ENCODE measurements around the gene CCNB1.
"Not testable (repeated sequence)": the region's sequence is repeated elsewhere in the genome, so short reads cannot be mapped to it uniquely, and the experiment has no call there.

CCNB1 gene

DNA sequence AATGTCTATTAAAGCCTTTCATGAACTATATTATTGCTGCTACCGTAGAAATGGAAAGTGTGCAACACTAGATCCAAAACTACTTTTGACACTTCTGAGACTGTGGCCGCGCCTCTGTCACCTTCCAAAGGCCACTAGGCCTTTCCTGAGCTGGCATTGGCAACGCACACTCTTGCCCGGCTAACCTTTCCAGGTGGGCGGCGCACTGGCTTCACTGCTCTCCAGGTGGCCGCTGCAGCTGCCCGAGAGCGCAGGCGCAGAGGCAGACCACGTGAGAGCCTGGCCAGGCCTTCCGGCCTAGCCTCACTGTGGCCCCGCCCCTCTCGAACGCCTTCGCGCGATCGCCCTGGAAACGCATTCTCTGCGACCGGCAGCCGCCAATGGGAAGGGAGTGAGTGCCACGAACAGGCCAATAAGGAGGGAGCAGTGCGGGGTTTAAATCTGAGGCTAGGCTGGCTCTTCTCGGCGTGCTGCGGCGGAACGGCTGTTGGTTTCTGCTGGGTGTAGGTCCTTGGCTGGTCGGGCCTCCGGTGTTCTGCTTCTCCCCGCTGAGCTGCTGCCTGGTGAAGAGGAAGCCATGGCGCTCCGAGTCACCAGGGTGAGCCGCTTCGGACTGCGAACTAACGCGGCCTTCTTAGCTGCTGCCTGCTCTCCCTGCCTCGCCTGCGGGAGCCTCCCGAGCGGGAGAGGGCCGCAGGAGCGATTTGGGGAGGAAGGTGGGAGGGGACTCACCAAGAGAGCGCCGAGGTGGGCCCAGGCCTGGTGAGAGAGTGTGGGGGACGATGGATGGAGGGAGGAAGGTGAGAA lies at the start of gene CCNB1:
TSS of gene CCNB1 (plus strand) at position 465 of the 807 bp plus-strand sequence. CDS start at position 578, 113 bp downstream.
- DNase-seq (ENCODE audit: low spot score): peak; percentile 99

DNA sequence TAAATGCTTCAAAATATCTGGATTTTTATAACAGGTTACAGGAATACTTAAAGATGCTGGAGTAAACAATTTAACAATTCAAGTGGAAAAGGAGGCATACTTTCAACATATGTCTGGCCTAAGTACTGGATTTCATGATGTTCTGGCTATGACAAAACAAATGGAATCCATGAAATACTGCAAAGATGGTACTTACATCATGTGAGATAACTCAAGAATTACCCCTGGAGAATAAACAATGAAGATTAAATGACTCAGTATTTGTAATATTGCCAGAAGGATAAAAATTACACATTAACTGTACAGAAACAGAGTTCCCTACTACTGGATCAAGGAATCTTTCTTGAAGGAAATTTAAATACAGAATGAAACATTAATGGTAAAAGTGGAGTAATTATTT lies 37.5 kb upstream of the CCNB1 start:
- no peak for DNase-seq (ENCODE audit: low spot score)

DNA sequence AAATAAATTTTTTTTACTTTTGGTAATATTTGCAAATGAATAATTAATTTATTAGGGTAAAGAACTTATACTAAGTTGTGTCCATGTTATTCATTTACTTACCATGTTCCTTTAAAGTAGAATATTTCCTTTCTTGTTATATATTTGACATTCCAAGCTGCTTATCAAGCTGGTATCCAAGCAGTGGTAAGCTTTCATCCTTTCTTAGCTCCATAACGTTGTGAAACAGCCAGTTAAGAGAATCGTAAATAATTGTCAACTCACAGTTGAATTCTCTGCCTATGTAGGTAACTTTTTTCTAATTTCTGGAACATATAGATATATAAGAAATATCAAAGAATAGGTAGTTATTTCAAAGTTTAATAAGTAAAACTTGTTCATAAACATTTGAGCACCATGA lies 36.7 kb upstream of the CCNB1 start:
- DNase-seq (ENCODE audit: low spot score): no peak

DNA sequence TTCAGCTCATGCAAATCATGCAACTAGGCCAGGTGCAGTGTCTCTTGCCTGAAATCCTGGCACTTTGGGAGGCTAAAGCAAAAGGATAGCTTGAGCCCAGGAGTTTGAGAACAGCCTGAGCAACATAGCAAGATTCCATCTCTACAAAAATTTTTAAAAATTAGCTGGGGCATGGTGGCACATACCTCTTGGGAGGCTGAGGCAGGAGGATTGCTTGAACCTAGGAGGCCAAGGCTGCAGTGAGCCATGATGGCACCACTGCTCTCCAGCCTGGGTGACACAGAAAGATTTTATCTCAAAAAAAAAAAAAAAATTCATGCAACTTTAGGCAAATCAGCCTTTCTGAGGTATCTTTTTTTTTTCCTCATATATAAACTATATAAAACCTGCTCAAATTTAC lies 35.6 kb upstream of the CCNB1 start:
- no peak for DNase-seq (ENCODE audit: low spot score)

DNA sequence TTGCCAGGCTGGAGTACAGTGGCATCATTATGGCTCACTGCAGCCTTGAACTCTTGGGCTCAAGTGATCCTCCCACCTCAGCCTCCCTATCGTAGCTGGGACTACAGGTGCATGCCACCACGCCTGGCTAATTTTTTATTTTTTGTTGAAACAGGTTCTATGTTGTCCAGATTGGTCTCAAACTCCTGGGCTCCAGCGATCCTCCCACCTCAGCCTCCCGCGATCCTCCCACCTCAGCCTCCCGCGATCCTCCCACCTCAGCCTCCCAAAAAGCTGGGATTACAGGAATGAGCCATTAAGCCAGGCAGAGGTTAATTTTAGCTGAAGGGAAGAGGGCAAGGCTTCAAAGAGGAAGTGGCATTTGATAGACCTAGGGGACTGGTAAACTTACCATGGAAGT lies 32.8 kb upstream of the CCNB1 start:
- no peak for DNase-seq (ENCODE audit: low spot score)

DNA sequence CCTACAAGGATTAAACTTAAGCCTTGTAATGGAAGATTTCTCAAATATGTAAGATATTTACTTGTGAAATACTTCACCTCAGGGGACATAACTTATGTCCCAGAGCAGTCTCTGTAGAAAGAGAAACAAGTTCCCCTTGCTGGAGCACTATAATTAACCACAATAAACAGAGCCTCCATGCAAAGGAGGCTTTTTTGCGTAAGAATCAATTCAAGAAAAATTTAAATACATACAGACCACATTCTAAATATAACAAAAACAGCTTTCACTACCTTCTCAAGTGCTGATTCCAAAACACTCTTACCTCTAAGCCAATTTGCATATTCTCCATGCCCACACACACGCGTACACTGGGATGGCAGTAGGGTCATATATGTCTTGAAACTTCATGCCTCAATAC lies 30.7 kb upstream of the CCNB1 start:
- no peak for DNase-seq (ENCODE audit: low spot score)

DNA sequence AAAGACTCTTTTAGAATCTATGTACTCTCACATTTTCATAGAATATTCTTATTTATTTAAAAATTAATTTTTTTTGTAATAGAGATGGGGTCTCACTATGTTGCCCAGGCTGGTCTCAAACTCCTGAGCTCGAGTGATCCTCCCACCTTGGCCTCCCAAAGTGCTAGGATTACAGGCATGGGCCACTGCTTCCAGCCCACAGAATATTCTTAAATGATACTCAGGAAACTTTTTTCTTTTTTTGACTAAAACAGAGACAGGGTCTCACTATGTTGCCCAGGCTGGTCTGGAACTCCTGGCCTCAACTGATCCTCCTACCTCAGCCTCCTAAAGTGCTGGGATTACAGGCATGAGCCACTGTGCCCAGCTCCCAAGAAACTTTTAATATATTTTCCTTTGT lies 29.7 kb upstream of the CCNB1 start:
- DNase-seq (ENCODE audit: low spot score): not testable (repeated sequence)

DNA sequence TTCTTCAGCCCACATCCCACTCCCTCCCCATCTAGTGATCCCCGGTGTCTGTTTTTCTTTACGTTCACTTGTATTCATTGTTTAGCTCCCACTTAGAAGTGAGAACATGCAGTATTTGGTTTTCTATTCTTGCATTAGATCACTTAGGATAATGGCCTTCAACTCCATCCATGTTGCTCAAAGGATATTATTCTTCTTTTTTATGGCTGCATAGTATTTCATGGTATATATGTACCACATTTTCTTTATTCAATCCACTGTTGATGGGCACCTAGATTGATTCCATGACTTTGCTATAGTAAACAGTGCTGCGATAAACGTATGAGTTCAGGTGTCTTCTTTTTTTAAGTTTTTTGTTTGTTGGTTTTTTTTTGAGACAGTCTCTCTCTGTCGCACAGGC lies 29.1 kb upstream of the CCNB1 start:
- no peak for DNase-seq (ENCODE audit: low spot score)

DNA sequence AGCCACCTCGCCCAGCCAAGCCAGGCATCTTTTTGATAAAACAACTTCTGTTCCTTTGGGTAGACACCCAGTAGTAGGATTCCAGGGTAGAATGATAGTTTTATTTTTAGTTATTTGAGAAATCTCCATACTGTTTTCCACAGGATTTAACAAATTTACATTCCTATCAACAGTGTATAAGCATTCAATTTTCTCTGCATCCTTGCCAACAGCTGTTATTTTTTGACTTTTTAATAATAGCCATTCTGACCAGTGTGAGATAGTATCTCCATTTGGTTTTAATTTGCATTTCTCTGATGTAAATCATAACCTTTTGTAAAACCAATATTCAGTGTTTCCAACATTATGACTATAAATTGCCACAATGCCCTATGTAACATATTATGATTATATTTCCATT lies 28.2 kb upstream of the CCNB1 start:
- no peak for DNase-seq (ENCODE audit: low spot score)

DNA sequence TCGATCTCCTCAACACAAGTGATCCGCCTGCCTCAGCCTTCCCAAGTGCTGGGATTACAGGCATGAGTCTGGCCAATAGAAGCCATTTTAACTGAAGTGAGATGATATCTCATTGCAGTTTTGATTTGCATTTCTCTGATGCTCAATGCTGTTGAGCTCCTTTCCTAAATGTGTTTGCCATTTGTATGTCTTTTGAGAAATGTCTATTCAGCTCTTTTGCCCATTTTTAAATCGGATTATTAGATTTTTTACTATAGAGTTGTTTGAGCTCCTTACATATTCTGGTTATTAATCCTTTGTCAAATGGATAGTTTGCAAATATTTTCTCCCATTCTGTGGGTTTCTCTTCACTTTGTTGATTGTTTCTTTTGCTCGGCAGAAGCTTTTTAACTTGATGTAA lies 26.7 kb upstream of the CCNB1 start:
- DNase-seq (ENCODE audit: low spot score): not testable (repeated sequence)

DNA sequence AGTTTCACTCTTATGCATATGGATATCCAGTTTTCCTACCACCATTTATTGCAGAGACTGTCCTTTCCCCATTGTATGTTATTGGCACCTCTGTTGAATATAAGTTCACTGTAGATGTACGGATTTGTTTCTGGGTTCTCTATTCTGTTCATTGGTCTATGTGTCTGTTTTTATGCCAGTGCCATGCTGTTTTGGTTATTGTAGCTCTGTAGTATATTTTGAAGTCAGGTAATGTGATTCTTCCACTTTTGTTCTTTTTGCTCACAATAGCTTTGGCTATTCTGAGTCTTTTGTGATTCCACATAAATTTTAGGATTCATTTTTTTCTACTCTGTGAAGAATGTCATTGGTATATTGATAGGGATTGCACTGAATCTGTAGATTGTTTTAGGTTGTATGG lies 26.1 kb upstream of the CCNB1 start:
- DNase-seq (ENCODE audit: low spot score): no peak

DNA sequence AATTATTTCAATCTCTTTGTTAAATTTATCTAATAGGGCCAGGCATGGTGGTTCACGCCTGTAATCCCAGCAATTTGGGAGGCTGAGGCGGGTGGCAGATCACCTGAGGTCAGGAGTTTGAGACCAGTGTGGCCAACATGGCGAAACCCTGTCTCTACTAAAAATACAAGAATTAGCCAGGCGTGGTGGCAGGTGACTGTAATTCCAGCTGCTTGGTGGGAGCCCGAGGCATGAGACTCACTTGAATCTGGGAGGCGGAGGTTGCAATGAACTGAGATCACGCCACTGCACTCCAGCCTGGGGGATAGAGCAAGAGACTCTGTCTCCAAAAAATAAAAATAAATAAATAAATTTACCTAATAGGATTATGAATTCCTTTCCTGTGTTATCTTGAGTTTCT lies 18.4 kb upstream of the CCNB1 start:
- not testable (repeated sequence) for DNase-seq (ENCODE audit: low spot score)

DNA sequence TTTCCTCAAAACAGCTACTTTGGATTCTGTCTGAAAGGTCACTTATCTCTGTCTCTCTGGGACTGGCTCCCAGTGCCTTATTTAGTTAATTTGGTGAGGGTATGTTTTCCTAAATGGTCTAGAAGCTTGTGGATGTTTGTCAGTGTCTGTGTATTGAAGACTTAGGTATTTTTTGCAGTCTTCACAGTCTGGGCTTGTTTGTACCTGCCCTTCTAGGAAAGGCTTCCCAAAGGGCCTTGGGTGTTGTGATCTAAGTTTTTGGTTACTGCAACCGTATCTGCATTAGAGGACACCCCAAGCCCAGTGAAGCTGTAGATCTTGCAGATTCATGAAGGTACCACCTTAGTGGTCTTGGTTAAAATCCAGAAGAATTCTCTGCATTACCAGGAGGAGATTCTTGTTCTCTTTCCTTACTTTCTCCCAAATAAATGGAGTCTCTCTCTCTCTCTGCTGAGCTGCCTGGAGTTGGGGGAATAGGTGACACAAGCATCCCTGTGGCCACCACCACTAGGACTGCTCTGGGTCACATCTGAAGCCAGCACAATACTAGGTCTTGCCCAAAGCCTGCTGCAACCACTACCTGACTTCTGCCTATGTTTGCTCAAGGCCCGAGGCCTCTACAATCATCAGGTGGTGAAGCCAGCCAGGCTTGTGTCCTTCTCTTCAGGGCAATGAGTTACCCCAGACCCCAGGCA lies 17.8 kb upstream of the CCNB1 start:
- no peak for DNase-seq (ENCODE audit: low spot score)

DNA sequence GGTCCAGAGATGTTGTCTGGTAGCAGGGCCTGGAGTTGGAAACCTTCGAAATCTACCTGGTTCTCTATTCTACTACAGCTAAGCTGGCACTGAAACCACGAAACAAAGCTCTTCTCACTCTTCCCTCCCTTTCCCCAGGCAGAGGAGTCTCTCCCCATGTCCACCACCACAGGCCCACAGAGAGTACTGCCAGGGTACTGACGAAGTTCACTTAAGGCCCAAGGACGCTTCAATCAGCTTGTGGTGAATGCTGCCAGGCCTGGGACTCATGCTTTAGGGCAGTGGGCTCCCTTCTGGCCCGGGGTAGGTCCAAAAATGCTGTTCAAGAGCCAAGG lies 17.3 kb upstream of the CCNB1 start:
- DNase-seq (ENCODE audit: low spot score): no peak

DNA sequence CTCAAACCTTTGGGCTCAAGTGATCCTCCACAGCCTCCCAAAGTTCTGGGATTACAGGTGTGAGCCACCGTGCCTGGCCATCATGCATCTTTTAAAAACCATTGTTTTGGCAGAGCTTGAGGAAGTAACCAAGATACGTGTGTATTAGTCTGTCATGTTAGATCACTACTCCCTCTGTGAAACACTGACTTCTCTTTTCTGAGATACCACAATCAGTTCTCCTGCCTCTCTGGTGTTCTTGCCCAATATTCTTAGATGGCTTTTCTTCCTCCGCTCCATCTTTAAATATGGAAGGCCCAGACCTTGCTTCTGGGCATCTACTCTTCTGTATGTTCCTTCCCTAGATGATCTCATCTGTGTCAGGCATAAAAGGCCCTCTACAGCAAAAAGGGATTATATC lies 14.2 kb upstream of the CCNB1 start:
- DNase-seq (ENCODE audit: low spot score): no peak

DNA sequence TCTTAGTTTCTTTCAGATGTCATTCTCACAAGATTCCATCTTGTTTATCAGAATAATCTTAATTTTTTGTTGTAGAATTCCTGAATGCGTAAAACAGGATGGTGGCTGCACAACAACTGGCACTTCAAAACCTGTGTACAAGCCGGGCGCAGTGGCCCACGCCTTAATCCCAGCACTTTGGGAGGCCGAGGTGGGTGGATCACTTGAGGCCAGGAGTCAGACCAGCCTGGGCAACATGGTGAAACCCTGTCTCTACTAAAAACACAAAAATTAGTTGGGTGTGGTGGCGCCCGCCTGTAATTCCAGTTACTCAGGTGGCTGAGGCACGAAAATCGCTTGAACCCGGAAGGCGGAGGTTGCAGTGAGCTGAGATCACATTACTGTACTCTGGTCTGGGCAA lies 10.5 kb upstream of the CCNB1 start:
- no peak for DNase-seq (ENCODE audit: low spot score)

DNA sequence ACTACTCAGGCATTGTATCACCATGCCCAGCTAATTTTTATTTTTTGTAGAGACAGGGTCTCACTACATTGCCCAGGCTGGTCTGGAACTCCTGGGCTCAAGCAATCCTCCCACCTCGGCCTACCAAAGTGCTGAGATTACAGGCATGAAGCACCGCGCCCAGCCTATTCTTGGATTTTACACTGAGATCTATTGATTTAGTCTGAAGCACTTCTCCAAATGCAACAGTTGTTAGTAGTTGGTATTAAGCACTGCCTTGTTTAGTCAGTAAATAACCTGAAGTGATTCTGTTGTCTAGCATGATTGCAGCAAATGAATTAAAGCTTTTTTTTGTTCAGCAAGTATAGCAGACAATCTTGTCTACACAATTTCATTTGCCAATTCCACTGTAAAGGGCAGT lies 8.9 kb upstream of the CCNB1 start:
- DNase-seq (ENCODE audit: low spot score): no peak

DNA sequence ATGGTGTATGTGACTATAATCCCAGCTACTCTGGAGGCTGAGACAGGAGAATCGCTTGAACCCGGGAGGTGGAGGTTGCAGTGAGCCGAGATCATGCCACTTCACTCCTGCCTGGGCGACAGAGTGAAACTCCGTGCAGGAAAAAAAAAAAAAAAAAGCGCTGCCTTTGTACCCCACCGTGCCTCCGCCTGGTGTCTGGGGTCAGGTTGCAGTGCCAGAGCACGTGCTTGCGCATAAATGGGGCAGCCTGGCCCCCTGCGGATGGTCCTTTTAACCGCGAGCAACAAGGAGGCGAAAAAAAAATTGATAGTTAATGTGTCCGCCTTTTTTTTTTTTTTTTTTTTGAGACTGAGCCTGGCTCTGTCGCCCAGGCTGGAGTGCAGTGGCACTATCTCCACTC lies 6.3 kb upstream of the CCNB1 start:
- DNase-seq (ENCODE audit: low spot score): no peak

DNA sequence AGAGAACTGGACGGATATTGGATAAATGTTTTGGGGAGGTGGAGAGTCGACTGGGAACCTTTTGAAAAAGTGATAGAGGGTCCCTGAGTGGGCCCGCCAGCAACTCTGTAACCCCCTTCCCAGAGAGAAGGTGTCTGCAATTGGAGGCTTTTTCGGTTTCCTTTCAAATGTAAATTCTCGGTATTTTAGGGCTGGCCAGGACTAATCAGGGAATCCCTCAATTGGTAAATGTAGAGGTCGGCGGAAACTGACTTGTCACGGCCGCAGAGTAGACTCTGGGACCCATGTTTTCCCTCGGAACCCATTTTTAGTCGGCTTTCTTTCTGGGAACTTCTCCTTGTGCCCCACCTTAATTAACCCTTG lies 524 bp downstream of the CCNB1 start:
- DNase-seq (ENCODE audit: low spot score): peak; percentile 15

DNA sequence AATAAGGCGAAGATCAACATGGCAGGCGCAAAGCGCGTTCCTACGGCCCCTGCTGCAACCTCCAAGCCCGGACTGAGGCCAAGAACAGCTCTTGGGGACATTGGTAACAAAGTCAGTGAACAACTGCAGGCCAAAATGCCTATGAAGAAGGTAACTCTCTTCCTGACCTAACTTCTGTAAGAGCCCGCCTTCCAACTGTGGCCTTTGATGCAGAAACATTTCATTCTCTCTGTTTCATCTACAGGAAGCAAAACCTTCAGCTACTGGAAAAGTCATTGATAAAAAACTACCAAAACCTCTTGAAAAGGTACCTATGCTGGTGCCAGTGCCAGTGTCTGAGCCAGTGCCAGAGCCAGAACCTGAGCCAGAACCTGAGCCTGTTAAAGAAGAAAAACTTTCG lies 979 bp downstream of the CCNB1 start:
- no peak for DNase-seq (ENCODE audit: low spot score)

DNA sequence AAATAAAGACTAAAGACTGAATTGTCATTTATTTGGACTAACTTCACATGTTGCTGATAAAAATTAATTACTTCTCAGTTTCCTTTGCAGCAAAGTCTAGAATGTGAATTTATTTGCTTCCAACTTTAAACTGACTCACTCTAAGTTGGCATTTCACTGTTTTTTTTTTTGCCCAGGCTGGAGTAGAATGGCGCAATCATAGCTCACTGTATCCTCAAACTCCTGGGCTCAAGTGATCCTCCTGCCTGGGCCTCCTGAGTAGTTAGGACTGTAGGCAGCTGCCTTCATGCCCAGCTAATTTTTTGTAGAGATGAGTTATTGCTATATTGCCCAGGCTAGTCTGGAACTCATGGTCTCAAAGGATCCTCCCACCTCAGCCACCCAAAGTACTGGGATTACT lies 3.5 kb downstream of the CCNB1 start:
- no peak for DNase-seq (ENCODE audit: low spot score)

DNA sequence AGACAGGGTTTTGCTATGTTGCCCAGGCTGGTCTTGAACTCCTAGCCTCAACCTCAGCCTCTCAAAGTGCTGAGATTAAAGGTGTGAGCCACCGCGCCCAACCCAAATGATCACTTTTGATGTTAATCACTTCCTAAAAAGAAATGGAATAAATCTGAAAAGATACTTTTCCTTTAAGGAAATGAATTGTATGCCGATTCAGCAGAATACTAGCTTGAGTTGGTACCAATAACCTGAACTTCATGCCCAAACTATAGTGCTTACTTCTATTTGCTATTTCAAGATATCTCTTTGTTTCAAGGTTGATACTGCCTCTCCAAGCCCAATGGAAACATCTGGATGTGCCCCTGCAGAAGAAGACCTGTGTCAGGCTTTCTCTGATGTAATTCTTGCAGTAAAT lies 4.0 kb downstream of the CCNB1 start:
- no peak for DNase-seq (ENCODE audit: low spot score)

DNA sequence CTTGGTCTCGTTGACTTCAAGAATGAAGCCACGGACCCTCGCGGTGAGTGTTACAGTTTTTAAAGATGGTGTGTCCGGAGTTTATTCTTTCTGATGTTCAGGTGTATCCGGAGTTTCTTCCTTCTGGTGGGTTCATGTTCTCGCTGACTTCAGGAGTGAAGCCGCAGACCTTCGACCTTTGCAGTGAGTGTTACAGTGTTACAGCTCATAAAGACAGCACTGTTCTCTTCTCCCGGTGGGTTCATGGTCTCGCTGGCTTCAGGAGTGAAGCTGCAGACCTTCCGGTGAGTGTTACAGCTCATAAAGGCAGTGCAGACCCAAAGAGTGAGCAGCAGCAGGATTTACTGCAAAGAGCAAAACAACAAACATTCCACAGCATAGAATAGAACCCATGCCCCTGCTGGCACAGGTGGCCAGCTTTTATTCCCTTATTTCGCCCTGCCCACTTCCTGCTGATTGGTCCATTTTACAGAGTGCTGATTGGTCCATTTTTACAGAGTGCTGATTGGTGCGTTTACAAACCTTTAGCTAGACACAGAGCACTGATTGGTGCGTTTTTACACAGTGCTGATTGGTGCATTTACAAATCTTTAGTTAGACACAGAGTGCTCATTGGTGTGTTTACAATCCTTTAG lies 14.8 kb downstream of the CCNB1 start:
- not testable (repeated sequence) for DNase-seq (ENCODE audit: low spot score)

DNA sequence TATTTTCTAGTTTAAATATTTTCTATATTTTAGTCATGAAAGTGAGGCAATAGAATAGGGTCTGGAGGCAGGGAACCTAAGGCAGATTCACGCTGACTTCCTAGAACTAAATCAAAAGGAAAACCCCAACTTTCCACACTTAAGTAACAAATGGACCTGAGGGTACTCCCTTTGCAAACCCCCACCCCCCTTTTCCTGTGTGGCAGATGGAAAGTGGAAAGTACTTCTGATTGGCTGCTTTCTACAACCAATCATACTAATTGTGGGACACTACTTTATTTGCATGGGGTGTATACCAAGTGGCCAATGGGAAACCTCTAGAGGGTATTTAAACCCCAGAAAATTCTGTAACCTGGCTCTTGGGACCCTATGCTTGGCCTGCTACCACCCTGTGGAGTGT lies 17.7 kb downstream of the CCNB1 start:
- no peak for DNase-seq (ENCODE audit: low spot score)

All from hematopoietic multipotent progenitor cell treated with erythropoietin and hydrocortisone succinate and interleukin-3 and kit ligand, for 15 days (in vitro differentiated cells).